ENCODE results near the gene OR13H1.
"Not testable (repeated sequence)": the region's sequence is repeated elsewhere in the genome, so short reads cannot be mapped to it uniquely, and the experiment has no call there.

The OR13H1 gene

GRCh38 chrX:131543774-131544173 lies at the start of gene OR13H1:
Gene OR13H1, plus strand, starts transcription at chrX:131544074. Its CDS starts 0 bp downstream, at chrX:131544074.
- DNase-seq: no peak

- not testable (repeated sequence) for DNase-seq
Observed at GRCh38 chrX:131501556-131501955, 42.3 kb upstream of the OR13H1 start.

- no peak for DNase-seq
Observed at GRCh38 chrX:131513159-131513914, 30.5 kb upstream of the OR13H1 start.

- DNase-seq: no peak
Observed at GRCh38 chrX:131521824-131522223, 22.1 kb upstream of the OR13H1 start.

GRCh38 chrX:131544218-131544617 lies 344 bp downstream of the OR13H1 start:
- DNase-seq: no peak

GRCh38 chrX:131549011-131549410 lies 5.1 kb downstream of the OR13H1 start:
- no peak for DNase-seq

GRCh38 chrX:131552453-131552852 lies 8.6 kb downstream of the OR13H1 start:
- DNase-seq: not testable (repeated sequence)

- no peak for DNase-seq
Observed at GRCh38 chrX:131558562-131558961, 14.7 kb downstream of the OR13H1 start.

GRCh38 chrX:131564553-131565229 lies 20.8 kb downstream of the OR13H1 start:
- no peak for DNase-seq

- no peak for DNase-seq
Observed at GRCh38 chrX:131565909-131566308, 22.0 kb downstream of the OR13H1 start.

GRCh38 chrX:131571348-131571747 lies 27.5 kb downstream of the OR13H1 start:
- no peak for DNase-seq

- no peak for DNase-seq
Observed at GRCh38 chrX:131572372-131573014, 28.6 kb downstream of the OR13H1 start.

GRCh38 chrX:131577413-131577812 lies 33.5 kb downstream of the OR13H1 start:
- no peak for DNase-seq

- no peak for DNase-seq
Observed at GRCh38 chrX:131577999-131578734, 34.3 kb downstream of the OR13H1 start.

- not testable (repeated sequence) for DNase-seq
Observed at GRCh38 chrX:131578735-131579367, 35.0 kb downstream of the OR13H1 start.

- DNase-seq: no peak
Observed at GRCh38 chrX:131588995-131589394, 45.1 kb downstream of the OR13H1 start.

Measured in NCI-H1436 treated with DMSO at 0.1 percent for 48 hours (cell line).